Measurements from ENCODE around the gene CDC42BPA. TPM values are rescaled to one million over a fixed set of nuclear protein-coding genes. Genes with fewer than 3 reads are reported as not detected.

The CDC42BPA gene
- total and polyA plus RNA-seq, 2 of the 13 experiments (the other 11 are each of a cell fraction or from before 2014, with no cell fraction given): 6.5 to 16.0 TPM

GRCh38 chr1:227272428-227272827, 45.9 kb downstream of the CDC42BPA start:
- no peaks in the 10 kb centered on the region for H3K9me3 ChIP-seq (ENCODE audit: low read length)
- no peaks in the 10 kb centered on the region for H3K36me3 ChIP-seq (replicated peaks in 1 of 2; ENCODE audit: control insufficient read depth in 1 of 2, insufficient read depth in 2 of 2, low read length in 2 of 2)
- peaks cover 18% of the 10 kb centered on the region for H3K4me1 ChIP-seq (ENCODE audit: insufficient read depth, low read length)
- no peak overlapping the region for H3K4me2 ChIP-seq (ENCODE audit: low read depth, low read length)
- no peak for FAIRE-seq
- ATAC-seq: no peak
- no peak overlapping the region for H2AFZ ChIP-seq (ENCODE audit: low read length)
- H3K9ac ChIP-seq (ENCODE audit: insufficient read depth, low read depth, low read length): no peak overlapping the region
- peaks cover 12% of the 10 kb centered on the region for H3K79me2 ChIP-seq (ENCODE audit: insufficient read depth, low read length)
- peaks cover 15% of the 10 kb centered on the region; the same call in 1 of the 2 replicates for H4K20me1 ChIP-seq (ENCODE audit: insufficient read depth, low read length)
- POLR2A ChIA-PET: no interaction called here
- intact Hi-C loops (cut with micrococcal nuclease; ENCODE audit: unreplicated experiment) (no loop called here), in situ Hi-C loops (cut with HindIII; ENCODE audit: extremely low pct_ligation_motif_present, low pct_unique_long_range_greater_than_20kb) (no loop called here)
- DNase-seq (ENCODE audit: low spot score): no peak
- TF ChIP-seq ZNF121 (CRISPR knock-in tag; IDR thresholded peaks at IDR 0.05) (peak; percentile 26; the same call in 1 of the 2 replicates), ZFYVE20 (CRISPR knock-in tag; IDR thresholded peaks at IDR 0.05; ENCODE audit: borderline replicate concordance, low read depth) (no peak), SYNCRIP (IDR thresholded peaks at IDR 0.05; ENCODE audit: insufficient read depth, low read depth, low read length) (no peak)
- no peak overlapping the region for H3K27ac ChIP-seq (ENCODE audit: extremely low read length, insufficient read depth, low read length)
- CTCF ChIA-PET (ENCODE audit: low intra/inter-chr PET ratio, low total read pairs): no interaction called here
- no peak overlapping the region for H3K4me3 ChIP-seq (replicated peaks in 1 of 3; ENCODE audit: insufficient read depth in 1 of 3, low read depth in 2 of 3, low read length in 3 of 3)
- BruUV-seq (replicated peaks): no TSS peak
- H3K27me3 ChIP-seq (ENCODE audit: control insufficient read depth in 1 of 2, insufficient read depth in 2 of 2, low read length in 2 of 2): no peaks in the 10 kb centered on the region

GRCh38 chr1:227270554-227270953, 47.7 kb downstream of the CDC42BPA start:
- no peak overlapping the region for H3K4me2 ChIP-seq (ENCODE audit: low read depth, low read length)
- CTCF ChIA-PET (ENCODE audit: low intra/inter-chr PET ratio, low total read pairs): no interaction called here
- TF ChIP-seq GTF3A (CRISPR knock-in tag; conservative IDR thresholded peaks at IDR 0.05) (no peak), FOXA3 (CRISPR knock-in tag; IDR thresholded peaks at IDR 0.05) (peak; percentile 13; the same call in 1 of the 2 replicates), ZNF674 (CRISPR knock-in tag; IDR thresholded peaks at IDR 0.05; ENCODE audit: low read depth) (no peak), ZBTB10 (CRISPR knock-in tag; IDR thresholded peaks at IDR 0.05; ENCODE audit: borderline replicate concordance) (no peak), KAT8 (CRISPR knock-in tag; IDR thresholded peaks at IDR 0.05) (no peak), ZNF781 (CRISPR knock-in tag; IDR thresholded peaks at IDR 0.05; ENCODE audit: borderline replicate concordance, not compliant biosample characterization) (no peak), ZNF12 (CRISPR knock-in tag; IDR thresholded peaks at IDR 0.05) (no peak), NR3C1 (CRISPR knock-in tag; IDR thresholded peaks at IDR 0.05) (no peak), ZNF572 (CRISPR knock-in tag; IDR thresholded peaks at IDR 0.05) (no peak), DR1 (CRISPR knock-in tag; IDR thresholded peaks at IDR 0.05) (no peak), CEBPB (IDR thresholded peaks at IDR 0.05; ENCODE audit: borderline replicate concordance, low read depth, low read length) (peak; percentile 79), JUN (CRISPR knock-in tag; IDR thresholded peaks at IDR 0.05) (no peak), ZNF816 (CRISPR knock-in tag; IDR thresholded peaks at IDR 0.05; ENCODE audit: borderline replicate concordance) (no peak), ZNF639 (CRISPR knock-in tag; conservative IDR thresholded peaks at IDR 0.05) (no peak)

More at GRCh38 chr1:227270554-227270953, 47.7 kb downstream of the CDC42BPA start:
- POLR2A ChIA-PET: interaction anchor here (0.9 kb wide), 1 partner anchor 24 kb away, joined by 3 read pairs; no protein-coding TSS in a partner anchor
- H3K9me3 ChIP-seq (ENCODE audit: low read length): no peaks in the 10 kb centered on the region
- in situ Hi-C loops (cut with HindIII; ENCODE audit: extremely low pct_ligation_motif_present, low pct_unique_long_range_greater_than_20kb): no loop called here
- DNase-seq (ENCODE audit: low spot score): peak; percentile 20
- H3K79me2 ChIP-seq (ENCODE audit: insufficient read depth, low read length): peaks cover 18% of the 10 kb centered on the region
- H2AFZ ChIP-seq (ENCODE audit: low read length): no peak overlapping the region
- intact Hi-C loops (cut with micrococcal nuclease; ENCODE audit: unreplicated experiment): no loop called here
- peaks cover 15% of the 10 kb centered on the region; the same call in 1 of the 2 replicates for H4K20me1 ChIP-seq (ENCODE audit: insufficient read depth, low read length)
- peak; percentile 42 for ATAC-seq
- H3K36me3 ChIP-seq (replicated peaks in 1 of 2; ENCODE audit: control insufficient read depth in 1 of 2, insufficient read depth in 2 of 2, low read length in 2 of 2): no peaks in the 10 kb centered on the region
- peak; percentile 26 for FAIRE-seq
- 46% methylated on average over 2 of the region's 2 CpGs for WGBS (ENCODE audit: low lambda C conversion rate)
- no peak overlapping the region for H3K4me3 ChIP-seq (replicated peaks in 1 of 3; ENCODE audit: insufficient read depth in 1 of 3, low read depth in 2 of 3, low read length in 3 of 3)
- no peak overlapping the region for H3K27ac ChIP-seq (ENCODE audit: extremely low read length, insufficient read depth, low read length)
- H3K9ac ChIP-seq (ENCODE audit: insufficient read depth, low read depth, low read length): no peak overlapping the region
- H3K27me3 ChIP-seq (ENCODE audit: control insufficient read depth in 1 of 2, insufficient read depth in 2 of 2, low read length in 2 of 2): no peaks in the 10 kb centered on the region
- H3K4me1 ChIP-seq (ENCODE audit: insufficient read depth, low read length): peaks cover 18% of the 10 kb centered on the region
- BruUV-seq (replicated peaks): no TSS peak
